Stimulated activated CD4-positive, alpha-beta T cell treated with anti-CD3 and anti-CD28 coated beads, TNF-alpha, amount 100 ng/mL, for 24 hours (primary cell): ENCODE data around the gene TSNAXIP1.

Experiments
- DNase-seq, 3 experiments: peaks; one replicate each; pipeline ENCODE4 v3.0.0-alpha.2; 2020; ENCODE audit warnings: low read depth in 3 of 3

The TSNAXIP1 gene

DNA sequence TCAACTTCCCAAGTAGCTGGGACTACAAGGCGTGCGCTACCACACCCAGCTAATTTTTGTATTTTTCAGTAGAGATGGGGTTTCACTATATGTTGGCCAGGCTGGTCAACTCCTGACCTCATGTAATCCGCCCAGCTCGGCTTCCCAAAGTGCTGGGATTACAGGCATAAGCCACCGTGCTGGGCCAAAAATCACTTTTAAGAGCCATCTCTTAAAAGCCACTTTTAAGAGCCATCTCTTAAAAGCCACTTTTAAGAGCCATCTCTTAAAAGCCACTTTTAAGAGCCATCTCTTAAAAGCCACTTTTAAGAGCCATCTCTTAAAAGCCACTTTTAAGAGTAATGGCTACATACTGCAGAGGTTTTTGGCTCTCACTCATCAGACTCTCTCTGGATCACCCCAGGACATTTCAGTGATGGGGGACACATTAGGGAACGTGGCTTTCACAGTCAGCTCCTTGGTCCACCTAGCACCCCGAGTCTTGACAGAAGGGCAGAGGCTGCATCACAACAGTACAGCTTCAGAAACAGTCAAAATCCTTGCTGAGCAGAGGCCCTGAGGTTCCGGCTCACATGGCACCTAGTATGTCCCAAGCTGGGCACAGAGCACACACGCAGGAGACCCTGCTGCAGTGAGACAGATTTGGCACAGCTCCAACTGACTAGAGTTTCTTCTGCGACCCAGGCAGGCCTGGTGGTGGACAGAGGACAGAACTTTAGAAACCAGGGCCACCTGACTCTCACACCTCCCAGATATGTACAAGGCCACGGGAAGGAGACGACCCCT is 23.9 kb upstream of the TSNAXIP1 start:
- DNase-seq: no peak

- DNase-seq: no peak
These were observed 23.4 kb upstream of the TSNAXIP1 start for GRCh38 chr16:67783353-67783725.

DNA sequence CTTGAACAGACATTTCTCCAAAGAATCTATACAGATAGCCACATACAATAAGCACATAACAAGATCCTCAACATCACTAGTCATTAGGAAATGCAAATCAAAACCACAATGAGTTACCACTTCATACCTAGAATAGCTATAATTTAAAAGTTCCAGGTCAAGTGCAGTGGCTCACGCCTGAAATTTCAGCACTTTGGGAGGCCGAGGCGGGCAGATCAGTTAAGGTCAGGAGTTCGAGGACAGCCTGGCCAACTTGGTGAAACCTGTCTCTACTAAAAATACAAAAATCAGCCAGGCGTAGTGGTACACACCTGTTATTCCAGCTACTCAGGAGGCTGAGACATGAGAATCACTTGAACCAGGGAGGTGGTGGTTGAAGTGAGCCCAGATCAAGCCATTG is 20.2 kb upstream of the TSNAXIP1 start:
- no peak for DNase-seq

- no peak for DNase-seq
These were observed 16.6 kb upstream of the TSNAXIP1 start for GRCh38 chr16:67790071-67790470.

DNA sequence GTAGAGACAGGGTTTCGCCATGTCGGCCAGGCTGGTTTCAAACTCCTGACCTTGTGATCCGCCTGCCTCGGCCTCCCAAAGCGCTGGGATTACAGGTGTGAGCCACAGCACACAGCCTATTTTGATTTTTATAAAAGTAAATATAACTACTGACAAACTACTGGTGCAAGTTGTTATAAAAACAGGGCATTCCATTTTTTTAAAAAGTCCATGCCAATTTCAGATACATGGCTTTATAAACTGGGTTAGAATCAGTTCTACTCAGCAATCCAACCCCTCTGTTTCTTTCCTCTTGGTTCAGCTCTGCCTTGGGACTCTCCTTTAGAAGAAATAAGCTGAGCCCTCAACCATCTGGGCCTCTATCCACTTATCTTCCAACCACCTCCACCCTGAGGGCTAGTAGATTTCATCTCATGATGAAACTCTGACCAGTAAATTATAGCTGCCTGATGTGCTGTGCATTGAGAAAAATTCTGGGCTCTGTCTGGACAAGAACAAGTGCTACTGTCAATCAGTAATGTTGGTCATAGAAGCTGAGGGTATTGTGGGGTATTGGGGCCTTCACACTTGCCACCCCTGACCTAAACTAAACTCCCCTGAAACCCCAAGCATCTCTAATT is 10.5 kb upstream of the TSNAXIP1 start:
- no peak for DNase-seq

- DNase-seq: no peak
These were observed 6.3 kb upstream of the TSNAXIP1 start for GRCh38 chr16:67800338-67800926.

DNA sequence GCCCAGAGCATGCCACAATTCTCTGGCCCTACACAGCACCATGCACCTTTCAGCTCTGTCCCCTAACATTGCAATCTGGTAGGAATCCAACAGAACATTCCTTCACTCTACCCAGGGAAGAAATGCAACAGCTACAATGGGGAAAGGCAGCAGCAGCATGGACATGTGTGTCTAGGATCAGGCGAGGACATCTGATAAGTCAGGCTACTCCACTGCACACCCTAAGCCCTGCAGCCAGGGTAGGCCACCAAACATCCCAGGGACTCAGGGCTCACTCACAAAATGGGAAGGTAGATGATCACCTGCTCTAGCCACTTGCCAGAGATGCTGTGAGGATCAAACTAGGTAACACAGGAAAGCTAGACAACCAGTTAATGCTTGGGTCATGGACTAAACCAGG is 5.4 kb upstream of the TSNAXIP1 start:
- DNase-seq: no peak

DNA sequence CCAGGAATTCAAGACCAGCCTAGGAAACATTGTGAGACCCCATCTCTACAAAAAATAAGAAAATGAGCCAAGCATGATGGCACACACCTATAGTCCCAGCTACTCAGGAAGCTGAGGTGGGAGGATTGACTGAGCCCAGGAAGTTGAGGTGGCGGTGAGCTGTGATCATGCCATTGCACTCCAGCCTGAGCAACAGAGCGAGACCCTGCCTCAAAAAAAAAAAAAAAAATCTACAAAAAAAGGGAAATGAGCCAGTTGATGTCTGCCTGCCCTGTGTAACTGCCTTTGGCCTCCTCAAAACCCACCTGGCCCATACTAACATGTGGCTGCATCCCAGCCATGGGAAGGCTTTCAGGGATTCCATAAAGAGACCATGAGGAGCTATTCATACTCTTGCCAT is 4.8 kb upstream of the TSNAXIP1 start:
- no peak for DNase-seq

- no peak for DNase-seq
These were observed 2.8 kb upstream of the TSNAXIP1 start for GRCh38 chr16:67803894-67804293.

DNA sequence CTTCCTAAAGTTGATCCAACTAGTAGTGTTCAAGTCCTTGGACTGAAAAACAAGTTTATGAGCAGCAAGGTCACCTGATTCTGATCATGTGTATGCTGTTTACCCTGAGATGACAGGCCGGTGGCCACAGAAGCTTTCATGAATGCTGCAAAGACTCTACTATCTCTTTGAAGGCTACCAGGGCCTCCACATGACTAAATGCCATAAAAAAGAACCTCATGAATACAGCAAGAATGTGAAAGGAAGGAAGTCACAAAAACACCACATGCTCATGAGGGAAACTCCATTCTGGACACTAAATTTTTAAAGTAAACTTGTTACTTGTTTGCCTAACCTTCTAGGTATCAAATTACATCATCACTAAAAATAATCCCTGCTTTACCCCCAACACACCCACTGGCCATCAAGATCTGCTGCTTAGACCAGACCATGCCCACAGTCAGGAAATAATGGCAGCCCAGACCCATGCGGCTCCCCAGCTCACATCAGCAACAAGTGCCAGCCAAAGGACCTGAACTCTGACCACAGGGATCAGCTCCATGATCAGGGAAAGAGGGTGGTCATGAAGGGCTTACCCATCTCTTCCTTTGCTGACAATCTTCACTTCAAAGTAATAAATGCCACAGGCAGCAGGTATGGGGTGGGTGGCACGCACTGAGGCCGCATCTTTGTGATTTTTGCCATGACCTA is 1.7 kb upstream of the TSNAXIP1 start:
- no peak for DNase-seq

DNA sequence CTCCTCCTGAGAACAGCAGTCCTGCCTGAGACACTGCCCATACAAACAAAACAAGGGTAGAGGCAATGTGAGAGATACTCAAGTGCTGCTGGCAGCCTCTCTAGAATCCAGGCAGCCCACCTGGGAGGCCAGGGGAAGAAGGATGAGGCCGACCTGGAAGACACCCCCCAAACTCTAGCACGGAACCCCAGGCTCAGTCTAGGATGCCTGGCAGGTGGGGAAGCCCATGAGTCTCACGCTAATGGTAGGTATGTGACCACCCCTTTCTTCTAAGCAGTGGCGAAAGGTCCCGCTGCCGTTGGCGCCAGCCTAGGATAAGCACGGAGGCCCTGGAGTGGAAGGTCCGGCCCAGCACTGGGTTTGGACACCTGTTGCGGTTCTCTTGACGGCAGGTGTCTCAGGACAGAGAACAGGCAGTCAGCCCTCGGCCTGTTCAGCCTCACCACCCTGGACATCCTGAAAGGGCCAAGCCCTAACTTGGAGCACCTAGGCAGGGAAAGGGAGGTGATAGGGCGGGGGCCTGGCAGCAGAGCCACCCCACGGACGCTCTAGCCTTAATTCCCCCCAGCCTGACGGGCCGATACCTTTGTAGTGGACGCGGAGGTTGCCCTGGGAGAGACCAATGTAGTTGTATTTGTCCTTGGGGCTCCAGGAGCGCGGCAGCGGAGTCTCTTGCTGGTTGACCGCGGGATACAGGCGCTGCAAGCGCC is 816 bp upstream of the TSNAXIP1 start:
- DNase-seq: no peak

- DNase-seq: no peak
These were observed 526 bp downstream of the TSNAXIP1 start for GRCh38 chr16:67807148-67807682.

DNA sequence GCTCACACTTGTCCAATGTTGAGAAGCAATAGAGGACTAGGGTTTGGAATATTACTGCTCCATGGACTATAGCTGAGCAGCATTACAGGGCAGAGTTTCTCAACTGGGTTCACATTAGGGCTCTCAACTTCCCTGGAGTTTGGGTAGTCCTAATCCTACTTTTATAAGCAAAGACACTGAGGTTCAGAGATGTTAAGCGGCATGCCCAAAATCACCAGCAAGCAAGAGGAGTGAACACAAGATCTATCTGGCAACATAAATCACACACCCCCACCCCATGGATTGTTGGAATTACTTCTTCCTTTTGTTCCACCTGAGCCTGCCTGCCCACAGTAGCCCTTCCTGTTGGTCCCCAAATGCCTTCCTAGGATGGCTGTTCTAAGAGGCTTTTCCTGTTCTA is 5.2 kb downstream of the TSNAXIP1 start:
- no peak for DNase-seq

DNA sequence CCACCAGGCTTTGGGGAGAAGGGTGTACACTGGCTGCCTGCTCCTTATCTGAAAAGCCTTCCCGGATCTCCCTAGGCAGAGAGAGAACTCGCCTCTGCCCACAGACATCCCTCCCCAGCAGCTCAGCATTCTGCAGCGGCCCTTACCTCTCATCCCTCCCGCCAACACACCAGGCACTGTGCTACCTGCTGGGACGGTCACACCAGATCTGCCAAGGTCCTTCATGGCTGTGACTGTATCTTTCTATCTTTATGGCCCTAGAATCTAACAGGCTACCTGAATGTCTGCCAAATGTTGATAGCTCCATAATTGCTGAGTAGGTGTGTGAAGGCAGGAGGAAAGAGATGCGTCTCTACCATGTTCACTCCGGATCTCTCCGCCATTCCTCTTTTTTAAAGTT is 7.9 kb downstream of the TSNAXIP1 start:
- DNase-seq: no peak

- no peak for DNase-seq
These were observed 14.0 kb downstream of the TSNAXIP1 start for GRCh38 chr16:67820608-67821259.

DNA sequence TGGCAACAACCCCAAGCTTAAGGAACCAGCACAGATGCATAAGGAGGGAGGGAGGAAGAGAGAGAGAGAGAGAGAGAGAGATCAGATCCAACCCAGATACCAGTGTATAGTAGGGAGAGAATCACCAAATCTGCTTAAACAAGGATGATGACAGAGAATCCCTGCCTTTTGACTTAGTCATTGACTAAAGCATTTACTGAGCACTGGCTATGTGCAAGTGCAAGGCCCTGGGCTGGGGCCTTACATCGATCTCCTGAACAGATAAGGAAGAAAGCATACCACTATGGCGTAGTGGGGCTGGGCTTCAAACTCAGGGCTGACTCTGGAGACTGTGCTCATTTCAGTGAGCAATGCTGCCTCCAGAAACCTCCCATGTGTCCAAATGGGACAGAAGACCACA is 15.8 kb downstream of the TSNAXIP1 start:
- DNase-seq: no peak

DNA sequence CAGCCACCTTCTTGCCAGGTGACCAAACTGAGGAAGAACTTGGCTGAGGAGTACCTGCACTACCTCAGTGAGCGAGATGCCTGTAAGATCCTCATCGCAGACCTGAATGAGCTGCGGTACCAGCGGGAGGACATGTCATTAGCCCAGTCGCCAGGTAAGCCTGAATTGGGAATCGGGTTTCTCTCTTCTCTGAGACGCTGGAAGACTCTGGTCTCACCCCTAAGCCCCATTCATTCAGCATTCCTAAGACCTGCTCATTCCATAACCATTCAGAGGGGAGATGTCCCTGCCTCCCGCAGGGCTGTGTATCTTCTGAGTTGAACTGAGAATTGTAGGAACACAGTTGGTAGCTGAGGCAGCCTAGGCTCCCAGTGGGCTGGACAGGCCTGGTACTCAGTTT is 18.4 kb downstream of the TSNAXIP1 start:
- DNase-seq: no peak

GRCh38 chr16:67825906-67826305 is 19.2 kb downstream of the TSNAXIP1 start:
- no peak for DNase-seq

DNA sequence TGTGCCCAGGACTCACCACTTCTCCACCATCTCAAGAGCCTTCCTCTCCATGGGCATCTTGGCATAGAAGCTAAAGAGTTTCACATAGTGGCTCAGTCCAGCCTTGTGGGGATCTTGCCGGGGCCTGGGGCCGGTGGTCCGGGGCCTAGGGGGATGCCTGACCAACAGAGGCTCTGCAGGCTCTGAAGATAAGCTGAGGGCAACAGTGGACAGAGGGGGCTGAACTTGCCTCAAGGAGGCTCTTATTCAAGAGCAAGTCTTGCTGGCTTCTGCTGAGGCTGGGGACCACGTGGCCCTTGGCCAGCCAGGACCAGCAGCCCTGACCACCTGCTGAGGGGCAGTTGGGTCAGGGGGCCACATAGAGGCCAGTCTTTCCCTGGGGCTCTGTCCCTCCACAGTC is 22.0 kb downstream of the TSNAXIP1 start:
- DNase-seq: no peak

GRCh38 chr16:67833030-67833414 is 26.3 kb downstream of the TSNAXIP1 start:
- DNase-seq: no peak
